Ammon's horn (tissue), 1 donor: ENCODE data around the gene TNFRSF13B.
"Not testable (repeated sequence)": the region's sequence is repeated elsewhere in the genome, so short reads cannot be mapped to it uniquely, and the experiment has no call there.

Experiments
- DNase-seq: peaks from one replicate; pipeline ENCODE4 v3.0.0-alpha.2; 2016; ENCODE audit warnings: low spot score

The TNFRSF13B gene

DNA sequence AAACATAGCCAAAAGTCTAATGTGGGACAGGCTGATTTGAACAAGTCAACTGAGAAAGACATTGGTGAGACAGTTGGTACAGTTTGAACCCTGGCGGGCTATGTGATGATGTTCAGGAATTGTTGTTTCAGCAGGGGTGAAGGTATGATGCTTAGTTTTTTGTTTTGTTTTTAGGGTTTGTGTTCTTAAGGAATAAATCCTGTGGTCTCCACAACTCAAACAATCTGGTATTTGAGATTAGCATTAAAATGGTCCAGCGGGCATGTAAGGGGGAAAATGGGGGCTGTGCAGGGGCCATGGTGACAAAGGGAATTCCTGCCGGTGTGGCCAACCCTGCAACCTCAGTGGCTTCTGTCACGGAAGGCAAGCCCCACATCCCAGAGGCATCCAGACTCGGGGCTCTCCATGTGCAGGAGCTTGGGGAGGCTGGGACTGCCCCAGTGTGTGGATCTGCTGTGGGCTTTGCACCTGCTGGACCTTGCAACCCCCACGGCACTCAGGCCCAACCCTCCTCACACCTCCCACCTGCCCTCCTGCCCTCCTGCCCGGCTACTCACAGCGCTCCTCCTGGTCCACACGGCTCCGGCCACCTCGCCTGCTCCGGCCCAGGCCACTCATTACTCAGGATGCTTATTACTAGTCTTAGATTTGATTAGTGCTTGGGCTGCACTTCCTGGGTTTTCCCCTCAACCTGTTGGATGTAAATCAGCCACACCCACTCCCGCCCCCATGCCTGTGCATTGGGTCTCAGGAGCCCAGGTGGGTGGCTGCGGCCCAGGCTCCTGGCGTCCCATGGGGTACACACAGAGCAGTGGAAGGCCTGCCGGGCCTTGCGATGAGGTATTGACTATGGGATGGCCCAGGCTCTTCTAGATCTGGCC is at the start of gene TNFRSF13B:
TNFRSF13B (minus strand) TSS at position 661 of the 881 bp plus-strand sequence; CDS start at position 618, 43 bp downstream.
- no peak for DNase-seq

DNA sequence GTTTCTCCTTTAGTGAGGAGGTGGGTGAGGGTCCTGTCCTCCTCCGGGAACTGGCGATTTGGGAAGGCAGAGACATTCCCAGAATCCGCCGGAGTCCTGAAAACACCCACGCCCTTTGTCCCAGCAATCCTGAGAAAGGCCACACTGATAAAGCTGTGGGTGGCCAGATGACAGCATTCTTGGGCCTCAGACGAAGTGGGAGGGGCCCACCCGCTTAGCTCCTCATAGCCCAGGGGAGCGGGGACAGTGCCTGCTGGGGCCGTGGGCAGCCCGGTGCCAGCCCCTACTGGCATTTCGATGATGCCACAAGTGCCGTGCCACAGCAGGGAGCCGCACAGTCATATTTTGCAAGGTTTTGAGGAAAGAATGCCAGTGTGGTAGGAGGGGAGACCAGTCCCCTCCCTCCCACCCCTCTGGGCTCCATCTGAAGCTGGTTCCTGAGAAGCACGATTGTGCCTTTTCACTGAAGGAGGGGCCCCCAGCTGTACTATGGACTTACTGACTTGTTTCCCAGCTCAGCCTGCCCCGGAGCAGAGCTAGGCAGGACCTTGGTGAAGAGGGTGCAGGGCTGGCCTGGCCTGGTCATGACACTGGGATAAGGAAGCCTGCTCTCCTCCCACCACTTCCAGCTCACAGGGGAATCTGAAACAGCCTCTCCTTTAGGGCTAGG is 49.4 kb upstream of the TNFRSF13B start:
- DNase-seq = peak; percentile 72

DNA sequence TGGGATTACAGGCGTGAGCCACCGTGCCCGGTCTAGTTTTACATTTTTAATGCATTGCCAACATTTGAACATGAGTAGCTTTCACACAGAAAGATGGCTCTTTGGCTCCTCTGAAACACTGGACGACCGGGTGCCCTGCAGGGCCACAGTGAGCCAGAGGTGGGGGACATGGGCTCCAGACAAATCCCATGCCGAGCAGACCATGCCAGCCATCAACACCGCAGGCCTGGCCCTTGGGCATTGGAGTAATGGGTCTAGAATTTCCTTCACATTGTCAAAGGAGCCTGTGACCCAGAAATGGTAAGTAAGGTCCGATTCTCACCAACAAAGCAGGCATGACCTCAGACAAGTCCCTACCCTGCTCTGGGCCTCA is 48.9 kb upstream of the TNFRSF13B start:
- no peak for DNase-seq

DNA sequence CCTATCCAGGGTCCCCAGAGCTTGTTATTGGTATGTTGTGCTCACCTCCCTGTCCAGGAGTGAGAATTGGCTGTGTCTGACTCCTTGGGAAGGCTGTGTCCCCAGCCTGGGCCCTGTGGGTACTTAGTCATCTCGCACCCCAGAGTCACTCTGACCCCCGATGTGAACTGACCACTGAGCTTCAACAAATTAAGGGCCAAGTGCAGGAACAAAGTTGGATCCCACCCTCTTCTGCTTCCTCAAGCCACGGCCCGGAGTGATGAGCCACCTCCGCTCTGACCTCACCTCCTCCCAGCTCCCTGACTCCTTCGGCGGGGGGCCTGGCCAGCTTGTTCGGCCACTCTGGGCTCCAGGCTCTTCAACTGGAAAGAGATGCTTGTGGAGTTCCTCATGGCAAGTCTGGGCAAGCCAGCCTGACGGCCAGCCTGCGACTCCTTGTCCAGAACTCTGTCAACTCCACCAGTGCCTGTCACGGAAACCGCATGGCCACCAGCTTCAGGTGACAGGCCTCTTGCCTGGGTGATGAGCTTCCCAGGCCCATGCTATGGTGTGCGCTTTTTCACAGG is 48.1 kb upstream of the TNFRSF13B start:
- no peak for DNase-seq

DNA sequence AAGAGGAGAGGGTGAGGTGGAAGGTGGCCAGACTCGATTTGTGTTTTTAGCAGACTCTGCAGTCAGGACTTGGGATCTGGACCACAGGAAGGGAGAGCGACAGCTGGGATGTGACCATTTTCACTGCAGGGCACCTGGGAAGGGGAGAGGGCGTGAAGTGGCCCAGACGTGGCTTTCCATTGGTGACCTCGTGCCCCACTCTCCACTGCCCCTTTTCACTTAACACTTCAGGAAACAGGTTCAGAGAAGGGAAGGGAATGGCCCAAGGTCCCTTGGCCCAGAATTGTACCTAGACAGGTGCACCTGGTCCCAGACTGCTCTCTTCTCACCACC is 47.5 kb upstream of the TNFRSF13B start:
- DNase-seq = no peak

DNA sequence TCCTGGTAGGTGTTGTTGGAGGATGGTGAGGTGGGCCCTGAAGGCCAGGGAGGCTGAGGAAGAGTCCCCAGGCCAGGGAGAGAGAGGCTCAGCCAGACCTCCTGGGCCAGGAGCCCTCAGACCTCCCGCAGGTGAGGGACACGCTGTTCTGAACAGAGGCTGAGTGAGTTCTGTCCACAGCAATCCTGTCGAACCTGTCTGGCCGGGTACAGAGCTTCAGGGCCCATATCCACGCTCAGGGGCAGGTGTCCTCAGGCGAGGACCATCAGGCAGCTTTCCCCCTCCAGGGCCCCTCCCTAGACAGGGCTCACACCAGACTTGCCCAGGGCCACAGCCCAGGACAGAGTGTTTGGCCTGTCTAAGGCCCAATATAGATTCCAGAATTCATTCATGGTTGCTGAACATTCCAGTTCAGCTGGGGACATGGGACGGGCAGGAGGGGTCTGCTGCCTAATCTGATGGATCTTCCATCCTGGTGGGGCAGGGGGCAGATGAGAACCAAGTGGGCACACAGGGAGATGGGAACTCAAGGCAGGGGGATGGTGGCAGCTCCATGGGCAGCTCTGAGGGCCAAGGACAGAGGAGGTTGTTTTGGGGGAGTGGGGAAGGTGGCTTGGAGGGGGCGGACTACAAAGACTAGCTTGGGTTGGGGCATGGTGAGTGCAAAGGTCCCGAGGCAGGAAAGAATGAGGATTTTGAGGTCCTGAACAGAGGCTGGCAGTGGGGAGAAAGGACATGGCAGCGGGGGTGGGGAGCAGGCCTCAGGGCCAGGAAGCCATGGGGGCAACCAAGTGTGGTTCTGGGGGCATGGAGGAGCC is 46.9 kb upstream of the TNFRSF13B start:
- DNase-seq = no peak

DNA sequence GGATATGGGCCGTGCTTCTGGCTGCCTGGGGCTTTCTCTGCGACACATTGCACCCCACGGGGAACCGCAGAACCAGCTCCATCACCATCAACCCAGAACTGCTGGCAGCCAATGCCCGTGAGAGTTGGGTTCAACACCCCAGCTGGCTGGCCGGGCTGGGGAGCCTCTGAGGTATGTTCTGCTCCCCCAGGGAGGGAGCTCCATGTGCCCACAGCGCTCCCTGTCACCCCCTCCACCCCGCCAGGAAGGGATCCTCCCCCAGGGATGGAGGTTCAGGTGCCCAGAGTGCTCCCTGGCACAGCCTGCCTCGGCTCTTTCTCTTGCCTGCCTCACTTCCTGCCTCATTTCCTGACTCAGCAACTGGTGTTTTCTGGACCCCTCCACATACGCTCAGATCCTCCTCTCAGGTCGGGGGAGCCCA is 46.1 kb upstream of the TNFRSF13B start:
- DNase-seq = no peak

DNA sequence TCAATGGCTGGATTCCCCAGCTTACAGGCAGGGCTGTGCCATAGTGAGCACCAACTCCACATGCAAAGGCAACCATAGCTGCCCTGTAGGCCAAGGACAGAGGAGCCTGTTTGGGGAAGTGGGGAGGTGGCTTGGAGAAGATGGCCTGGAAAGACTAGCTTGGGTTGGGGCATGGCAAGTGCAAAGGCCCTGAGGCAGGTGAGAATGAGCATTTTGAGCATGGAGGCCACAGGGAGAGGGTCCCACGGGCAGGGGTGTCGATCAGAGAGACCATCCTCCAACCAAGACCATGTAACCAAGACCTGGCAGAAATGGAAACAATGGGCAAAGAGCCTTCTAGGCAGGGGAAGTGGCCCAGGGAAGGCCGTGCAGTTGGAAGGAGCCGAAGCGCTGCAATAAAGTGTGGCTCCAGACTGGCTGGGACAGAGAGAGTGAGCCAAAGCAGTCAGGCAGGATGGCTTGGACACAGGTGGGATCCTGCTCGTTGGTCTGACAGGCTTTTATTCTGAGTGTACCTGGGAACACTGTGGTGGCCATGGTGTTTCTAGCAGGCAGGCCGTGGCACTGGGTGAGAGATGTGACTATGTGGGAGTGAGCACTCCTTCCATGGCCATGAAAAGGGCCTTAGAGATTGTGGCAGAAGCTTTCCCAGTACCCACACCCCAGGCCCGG is 45.6 kb upstream of the TNFRSF13B start:
- no peak for DNase-seq

DNA sequence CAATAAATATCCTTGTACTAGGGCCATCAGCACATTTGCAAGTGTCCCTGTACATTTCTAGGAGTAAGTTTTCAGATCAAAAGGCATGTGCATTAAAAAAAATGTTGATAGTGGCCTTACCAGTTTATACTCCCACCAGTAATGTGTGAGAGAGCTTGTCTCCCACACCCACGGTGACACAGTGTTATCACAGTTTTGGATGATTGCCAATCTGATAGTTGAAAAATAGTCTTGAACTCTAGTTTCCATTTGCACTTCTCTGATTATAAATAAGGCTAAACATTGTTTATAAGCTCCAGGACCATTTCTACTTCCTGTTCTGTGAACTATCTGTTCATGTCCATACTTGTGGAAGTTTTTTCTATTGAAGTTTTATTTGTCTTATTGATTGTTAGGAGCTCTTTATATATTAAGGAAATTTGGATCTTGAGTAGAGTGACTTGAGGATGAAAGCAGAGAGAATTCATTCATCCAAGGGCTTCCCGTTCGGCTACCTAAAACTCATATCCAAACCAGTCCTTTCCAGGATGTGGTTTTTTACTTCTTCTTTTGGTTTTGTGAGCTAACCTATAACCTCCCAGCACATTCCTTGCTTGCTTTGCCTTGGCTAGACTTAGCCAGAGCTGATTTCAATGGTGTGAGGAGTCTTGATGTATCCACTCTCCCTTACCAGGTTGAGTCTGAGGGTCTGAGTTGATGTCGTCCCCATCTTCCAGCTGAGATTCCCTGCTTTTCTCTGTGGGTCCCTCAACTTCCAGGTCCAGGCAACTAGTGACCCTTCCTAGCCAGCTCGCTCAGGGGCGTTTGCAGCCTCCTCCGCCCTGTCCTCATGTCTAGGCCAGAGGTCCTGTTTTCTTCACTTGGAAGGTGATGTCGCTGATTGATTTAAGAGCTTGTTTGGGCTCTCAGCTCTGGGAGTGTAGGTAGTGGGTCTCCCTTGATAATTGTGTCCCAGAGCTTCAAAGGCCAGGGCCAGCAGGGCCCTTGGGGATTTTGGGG is 44.6 kb upstream of the TNFRSF13B start:
- not testable (repeated sequence) for DNase-seq

DNA sequence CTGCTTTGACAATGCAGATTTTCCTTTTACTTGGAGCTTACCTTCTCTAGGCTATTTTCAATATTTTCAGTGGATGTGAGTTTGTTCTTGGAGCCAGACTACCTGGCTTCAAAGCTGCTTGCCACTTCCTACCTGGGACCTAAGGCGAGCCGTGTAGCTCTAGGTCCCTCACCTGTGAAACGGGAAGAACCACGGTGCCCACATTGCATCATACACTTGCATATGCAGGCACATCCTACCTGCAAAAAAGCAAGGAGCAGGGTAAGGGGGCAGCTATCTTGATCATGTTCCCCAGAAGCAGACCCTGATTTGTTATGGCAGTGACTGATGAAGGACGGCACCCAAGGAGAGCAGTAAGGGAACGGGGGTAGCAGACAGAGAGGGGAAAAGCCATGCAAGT is 43.3 kb upstream of the TNFRSF13B start:
- no peak for DNase-seq

DNA sequence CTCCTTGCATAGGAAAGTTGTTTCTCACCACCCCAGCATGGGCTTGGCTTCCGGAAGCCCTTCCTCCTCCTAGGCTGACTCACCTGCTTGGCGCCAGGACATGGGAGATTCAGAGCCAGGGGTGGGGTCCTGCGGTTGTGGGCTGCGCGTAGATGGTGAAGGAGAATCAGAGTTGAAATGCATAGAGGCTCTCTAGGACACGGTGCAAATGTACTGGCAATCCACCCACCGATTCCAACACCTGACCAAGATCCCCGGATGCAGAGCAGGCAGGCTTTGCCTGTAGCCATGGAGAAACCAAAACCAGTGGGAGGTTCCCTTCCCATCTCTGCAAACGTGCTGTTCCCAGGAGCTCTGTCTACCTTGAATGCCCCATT is 42.8 kb upstream of the TNFRSF13B start:
- DNase-seq = not testable (repeated sequence)

DNA sequence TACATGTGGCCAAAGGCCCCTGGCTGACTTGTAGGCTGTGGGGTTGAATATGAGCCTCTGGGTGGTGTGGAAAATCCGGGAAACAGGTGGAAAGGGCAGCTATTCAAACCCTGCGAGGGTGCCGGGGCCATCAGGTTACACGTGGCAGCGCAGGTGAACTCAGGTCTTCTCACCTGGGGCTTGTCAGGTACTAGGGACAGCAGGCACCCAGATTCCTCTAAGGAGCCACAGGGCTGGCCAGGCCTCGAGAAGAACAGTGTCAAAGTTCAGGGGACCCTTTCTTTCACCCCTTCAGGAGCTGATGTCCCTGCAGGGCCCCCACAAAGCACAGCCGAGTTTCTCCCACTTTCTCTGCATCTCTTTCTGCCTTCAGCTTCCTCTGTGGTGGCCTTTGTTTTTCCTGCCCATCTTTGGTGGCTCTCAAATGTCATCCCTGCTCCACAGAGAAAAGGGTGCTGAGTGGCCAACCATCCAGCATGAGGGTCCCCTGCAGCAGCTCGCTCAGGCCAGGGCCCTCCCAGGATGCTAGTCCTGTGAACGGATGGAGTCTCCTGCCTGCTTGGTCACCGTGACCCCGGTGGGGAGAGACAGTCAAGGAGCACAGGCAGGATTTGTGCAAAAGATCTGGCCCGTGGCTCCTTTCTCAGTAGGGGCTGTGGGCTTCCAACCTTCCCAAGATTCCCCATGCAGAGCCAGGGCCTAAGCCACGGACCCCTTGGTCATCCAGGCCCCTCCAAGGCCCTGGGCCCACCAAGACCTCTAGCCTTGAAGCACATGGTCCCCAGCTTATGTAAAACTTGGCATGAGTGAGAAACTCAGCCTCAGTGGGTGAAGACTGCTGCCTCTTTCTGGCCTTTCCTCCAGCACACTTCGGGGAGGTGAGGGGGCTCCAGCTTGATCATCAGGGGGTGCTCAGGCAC is 42.2 kb upstream of the TNFRSF13B start:
- DNase-seq = not testable (repeated sequence)

DNA sequence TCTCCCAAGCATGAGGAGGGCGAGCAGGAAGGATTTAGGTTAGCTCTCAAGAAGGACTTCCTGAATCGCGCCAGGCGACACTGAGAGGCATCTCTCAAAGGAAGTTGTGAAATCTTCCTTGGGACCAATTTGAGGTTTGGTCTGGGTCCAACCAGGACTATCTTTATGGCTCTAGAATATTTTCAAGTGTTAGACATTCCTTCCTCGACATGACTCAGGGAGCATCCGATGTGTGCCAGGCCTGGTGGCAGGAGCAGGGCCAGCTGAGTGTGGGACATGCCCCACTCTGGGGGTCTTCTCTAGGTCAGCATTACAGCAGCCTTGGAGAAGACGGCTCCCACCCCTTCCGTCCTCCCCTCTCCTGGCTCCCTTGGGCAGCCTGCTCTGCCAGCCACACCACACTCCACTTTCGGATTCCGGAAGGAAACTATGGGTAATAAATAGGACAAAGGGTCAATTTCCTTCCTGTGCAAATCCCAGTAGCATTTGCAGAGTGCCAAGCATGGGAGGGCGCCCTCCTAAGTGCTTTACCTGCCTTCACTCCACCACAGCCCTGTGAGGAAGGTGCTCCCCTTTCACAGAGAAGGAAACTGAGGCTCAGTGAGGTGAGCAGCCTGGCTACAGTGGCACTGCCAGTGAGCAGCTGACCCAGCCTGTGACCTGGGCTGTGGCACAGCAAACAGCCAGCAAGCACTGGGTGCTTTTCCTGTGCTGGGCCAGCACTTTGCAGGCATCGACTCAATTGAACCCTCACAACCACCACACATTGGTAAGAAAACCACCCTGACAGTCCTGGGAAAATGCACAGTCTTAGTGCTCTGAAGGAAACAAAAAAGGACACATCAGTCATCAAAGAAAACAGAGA is 39.4 kb upstream of the TNFRSF13B start:
- not testable (repeated sequence) for DNase-seq

DNA sequence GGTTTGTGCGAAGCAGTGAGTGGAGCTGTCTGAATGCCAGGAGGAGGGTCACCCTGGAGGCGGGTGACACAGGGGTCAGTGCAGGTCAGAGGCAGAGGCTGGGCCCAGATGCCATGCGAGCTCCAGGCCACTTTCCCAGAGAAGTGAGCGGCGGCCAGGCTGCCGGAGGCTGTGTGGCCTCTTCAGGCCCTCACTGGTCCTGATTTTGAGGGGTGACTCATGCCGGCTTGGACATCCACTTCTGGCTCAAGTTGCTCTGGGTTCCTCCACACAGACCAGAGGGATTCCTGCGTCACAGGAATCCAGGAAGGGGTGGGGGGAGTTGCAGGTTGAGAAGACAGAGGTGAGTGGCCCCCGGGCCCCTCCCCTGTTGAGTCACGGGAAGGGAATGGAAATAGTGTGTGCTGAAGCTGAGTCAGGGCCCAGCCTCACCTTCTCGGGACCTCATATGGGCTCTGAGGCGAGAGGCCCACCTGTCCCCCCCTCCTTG is 38.7 kb upstream of the TNFRSF13B start:
- DNase-seq = not testable (repeated sequence)

DNA sequence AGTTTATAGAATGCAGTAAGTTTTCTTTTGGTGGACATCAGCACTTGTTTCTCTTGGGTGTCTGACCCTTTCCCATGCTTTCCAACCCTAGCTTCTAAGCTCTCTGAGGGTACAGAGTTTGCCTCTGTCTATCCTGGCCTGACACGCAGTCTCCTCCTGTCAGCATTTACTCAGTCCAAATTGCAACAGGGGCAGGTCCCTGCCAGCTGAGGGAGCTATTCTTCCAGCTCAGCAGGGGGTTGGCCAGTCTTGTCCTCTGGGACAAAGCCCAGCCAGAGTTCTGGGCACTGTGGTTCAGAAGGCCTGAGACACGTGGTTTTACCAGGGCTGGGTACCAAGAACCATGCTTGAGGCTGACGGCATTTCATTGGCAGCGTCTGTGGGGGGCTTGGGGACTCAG is 38.1 kb upstream of the TNFRSF13B start:
- DNase-seq = not testable (repeated sequence)

DNA sequence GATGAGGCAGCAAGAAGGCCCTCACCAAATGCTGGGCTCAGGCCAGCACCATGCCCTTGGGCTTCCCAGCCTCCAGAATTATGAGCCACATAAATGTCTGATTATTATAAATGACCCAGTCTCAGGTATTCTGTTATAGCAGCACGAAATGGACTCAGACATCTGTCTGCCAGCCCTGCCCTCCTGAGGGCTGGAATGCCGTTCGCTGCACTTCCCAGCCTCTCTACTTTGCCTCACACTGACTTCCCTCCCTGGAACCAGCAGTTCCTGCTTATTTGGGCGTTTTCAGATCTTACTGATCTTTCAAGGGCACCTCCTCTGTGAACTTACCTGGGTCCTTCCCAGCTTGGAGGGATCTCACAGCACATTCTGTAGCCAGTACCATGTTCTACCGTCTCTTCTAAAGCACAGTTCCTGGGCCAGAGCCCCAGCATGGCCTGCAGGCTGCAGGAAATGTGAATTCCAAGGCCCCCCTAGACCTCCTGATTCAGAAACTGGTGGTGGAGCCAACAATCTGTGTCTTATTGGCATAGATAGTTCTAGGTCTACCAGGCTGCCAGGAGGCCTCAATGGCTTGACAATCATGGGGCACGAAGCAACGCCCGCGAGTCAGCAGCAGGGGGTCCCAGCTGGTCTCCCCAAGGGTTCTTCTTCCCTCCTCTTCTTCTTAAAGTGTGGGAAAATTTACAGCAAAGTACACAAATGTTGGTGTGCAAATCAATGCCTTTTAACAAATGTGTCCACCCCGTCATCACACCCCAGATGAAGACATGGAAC is 36.9 kb upstream of the TNFRSF13B start:
- not testable (repeated sequence) for DNase-seq

DNA sequence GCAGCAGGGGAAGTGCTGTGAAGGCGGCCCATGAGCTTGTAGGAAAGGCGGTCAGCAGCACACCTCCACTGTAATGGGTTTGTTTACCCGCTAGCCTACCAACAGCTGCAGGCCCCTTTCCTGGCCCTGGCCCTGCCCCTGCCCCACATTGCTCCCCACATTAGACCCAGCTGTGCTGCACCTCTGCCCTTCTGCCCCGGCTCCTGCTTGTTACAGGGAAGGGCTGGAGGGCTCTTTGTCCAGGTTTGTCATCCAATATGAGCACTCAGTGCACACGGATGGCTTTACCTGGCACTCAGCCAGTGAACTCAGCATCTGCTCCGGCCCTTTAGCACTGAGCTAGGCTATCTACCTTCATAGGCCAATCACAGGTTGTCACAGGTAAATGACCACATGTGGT is 36.0 kb upstream of the TNFRSF13B start:
- DNase-seq = not testable (repeated sequence)
